Hippocampal formation (tissue), 2 donors: Measurements from ENCODE around the gene C3orf18.
"Not testable (repeated sequence)": the region's sequence is repeated elsewhere in the genome, so short reads cannot be mapped to it uniquely, and the experiment has no call there.

Experiments
- DNase-seq, 2 donors: peaks; one replicate each; lab custom pipeline; 2025; lab: John Stamatoyannopoulos, UW

C3orf18 gene

GRCh38 chr3:50523279-50523811, 44.2 kb downstream of the C3orf18 start:
- no peak for DNase-seq

GRCh38 chr3:50521572-50521971, 46.0 kb downstream of the C3orf18 start:
- no peak for DNase-seq

GRCh38 chr3:50520849-50521248, 46.7 kb downstream of the C3orf18 start:
- no peak for DNase-seq

- DNase-seq = peak in 1 of 2 donors; percentile 6
Measured at GRCh38 chr3:50519471-50520089, 48.0 kb downstream of the C3orf18 start.

- no peak for DNase-seq
Measured at GRCh38 chr3:50518436-50518835, 49.1 kb downstream of the C3orf18 start.

GRCh38 chr3:50517721-50518206, 49.8 kb downstream of the C3orf18 start:
- DNase-seq = no peak

GRCh38 chr3:50516440-50516871, 51.1 kb downstream of the C3orf18 start:
- DNase-seq = no peak

- no peak for DNase-seq
Measured at GRCh38 chr3:50515565-50516439, 51.7 kb downstream of the C3orf18 start.

GRCh38 chr3:50512908-50513307, 54.6 kb downstream of the C3orf18 start:
- DNase-seq = not testable (repeated sequence)

- DNase-seq = no peak
Measured at GRCh38 chr3:50512131-50512530, 55.4 kb downstream of the C3orf18 start.

GRCh38 chr3:50510325-50510724, 57.2 kb downstream of the C3orf18 start:
- DNase-seq = no peak

- no peak for DNase-seq
Measured at GRCh38 chr3:50509715-50510114, 57.8 kb downstream of the C3orf18 start.

GRCh38 chr3:50508821-50509220, 58.7 kb downstream of the C3orf18 start:
- DNase-seq = no peak
